GM12878 (cell line): ENCODE results near the gene SEMA5B.

Experiments
- BACH1 ChIP-seq: fragments of 450-650 bp; IDR thresholded peaks from 2 replicates; pipeline ENCODE4 v1.6.1; 2017; ENCODE audit warnings: mild to moderate bottlenecking, borderline replicate concordance
- CHD4 ChIP-seq: fragments of 200-600 bp; sonication (generic); IDR thresholded peaks from 2 replicates; pipeline ENCODE4 v1.6.1; 2016; ENCODE audit warnings: mild to moderate bottlenecking
- CTCF ChIP-seq, 3 experiments: IDR thresholded peaks in 2 of 3; conservative IDR thresholded peaks in 1 of 3; 2 replicates each; pipeline ENCODE4 v1.5.1; 2011; ENCODE audit warnings: low read depth in 3 of 3, low read length in 3 of 3, mild to moderate bottlenecking in 3 of 3, control low read depth in 2 of 3, moderate library complexity in 2 of 3, inconsistent platforms in 1 of 3, mixed read lengths in 1 of 3; ENCODE audit not compliant: control insufficient read depth in 2 of 3, insufficient read depth in 1 of 3; ENCODE audit errors: extremely low read depth in 1 of 3
- EZH2 ChIP-seq: IDR thresholded peaks from 2 replicates; pipeline ENCODE4 v1.6.1; 2012; ENCODE audit warnings: low read depth, mild to moderate bottlenecking, control low read depth, inconsistent platforms, low read length, borderline replicate concordance; ENCODE audit not compliant: control insufficient read depth
- JUNB ChIP-seq: IDR thresholded peaks from 2 replicates; pipeline ENCODE4 v1.6.1; 2016; ENCODE audit warnings: antibody characterized with exemption, mild to moderate bottlenecking
- PRDM15 ChIP-seq: fragments of 450-650 bp; formaldehyde crosslinking; IDR thresholded peaks from 2 replicates; pipeline ENCODE4 v1.4.0; 2020; ENCODE audit warnings: mild to moderate bottlenecking, moderate library complexity
- SIN3A ChIP-seq: IDR thresholded peaks from 2 replicates; pipeline ENCODE4 v1.6.1; 2012; ENCODE audit warnings: low read depth, low read length, improper control_type of control experiment
- STAT1 ChIP-seq: fragments of 450-650 bp; conservative IDR thresholded peaks from 2 replicates; pipeline ENCODE4 v1.6.1; 2014; ENCODE audit warnings: antibody characterized with exemption, mild to moderate bottlenecking
- USF1 ChIP-seq: IDR thresholded peaks from 2 replicates; pipeline ENCODE4 v1.6.1; 2011; ENCODE audit warnings: borderline replicate concordance, low read depth, mild to moderate bottlenecking, moderate library complexity, mixed read lengths, low read length; ENCODE audit not compliant: insufficient read depth; ENCODE audit errors: extremely low read length

- TF ChIP-seq USF1 (no peak), CHD4 (no peak), BACH1 (no peak), PRDM15 (CRISPR knock-in tag) (no peak), STAT1 (no peak), CTCF (IDR thresholded peaks at IDR 0.05 in 2 of 3, conservative IDR thresholded peaks at IDR 0.05 in 1 of 3; ENCODE audit: control insufficient read depth in 2 of 3, extremely low read depth in 1 of 3, insufficient read depth in 1 of 3, low read depth in 3 of 3, low read length in 3 of 3) (no peak), EZH2 (no peak), JUNB (no peak), SIN3A (no peak)
Observed at GRCh38 chr3:122960652-122961051, 66.9 kb downstream of the SEMA5B start.
